Suppressor macrophage (primary cell): Measurements from ENCODE around the gene ATN1.

Source experiments
- DNase-seq, 4 experiments: peaks; one replicate each; pipeline ENCODE4 v3.0.0-alpha.2; 2020 to 2022

The ATN1 gene

DNA sequence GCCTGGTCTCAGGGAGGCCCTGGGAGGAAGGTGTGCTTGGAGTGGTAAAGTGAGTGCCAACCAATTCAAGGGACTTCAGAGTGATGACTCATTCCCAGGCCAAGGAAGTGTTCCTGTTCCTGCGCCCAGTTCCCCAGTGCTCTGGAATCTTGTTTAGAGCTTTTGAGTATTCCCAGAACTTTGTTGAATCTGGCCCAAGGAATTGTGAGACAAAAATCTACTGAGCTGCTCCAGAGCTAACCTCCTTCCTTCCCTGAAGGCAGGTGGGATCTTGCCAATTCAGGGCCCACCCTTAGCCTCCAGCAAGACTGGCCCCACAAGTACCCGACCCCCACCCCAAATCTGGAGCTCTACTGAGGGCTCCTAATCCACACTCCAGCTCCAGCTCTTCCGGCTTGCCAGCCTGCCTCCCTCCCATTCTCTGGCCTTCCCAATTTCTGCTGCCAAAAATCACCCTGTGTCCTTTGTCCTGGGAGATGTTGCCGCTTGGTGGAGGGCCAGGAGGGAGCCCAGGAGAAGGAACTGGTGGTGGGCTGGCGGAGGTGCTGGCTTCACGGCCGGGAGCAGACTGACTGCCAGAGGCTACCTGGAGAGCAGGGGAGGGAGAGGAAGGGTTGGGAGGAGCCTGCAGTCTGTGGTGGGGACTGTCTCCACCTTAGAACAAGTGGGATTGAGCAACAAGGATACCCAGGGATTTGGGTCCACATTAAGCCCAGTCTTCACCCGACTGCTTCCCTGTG is 2.0 kb upstream of the ATN1 start:
- no peak for DNase-seq

GRCh38 chr12:6928022-6928702 is 403 bp downstream of the ATN1 start:
- DNase-seq = peak in 2 of 4 experiments; percentile 40 to 47

- peak in 1 of 4 experiments; percentile 24 for DNase-seq
These were observed 1.1 kb downstream of the ATN1 start for GRCh38 chr12:6928703-6929407.

GRCh38 chr12:6929466-6930452 is 2.0 kb downstream of the ATN1 start:
- no peak for DNase-seq

DNA sequence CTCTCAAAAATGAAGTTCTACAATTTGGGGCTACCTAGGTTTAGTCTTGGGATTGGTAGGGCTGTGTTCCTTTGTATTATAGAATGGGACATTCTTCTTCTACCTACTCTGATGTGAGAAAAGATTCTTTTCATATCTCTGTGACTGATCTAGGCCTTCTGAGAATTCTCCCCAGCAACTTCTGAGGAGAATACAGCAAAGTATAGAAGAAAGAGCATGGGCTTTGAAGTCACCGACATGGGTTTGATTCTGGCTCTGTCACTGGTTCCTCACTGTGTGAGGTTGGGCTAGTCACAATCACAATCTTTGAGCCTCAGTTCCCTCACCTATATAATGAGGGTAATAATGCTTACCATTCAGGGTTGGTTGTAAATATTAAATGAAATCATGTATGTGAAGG is 5.0 kb downstream of the ATN1 start:
- DNase-seq = no peak

- DNase-seq = no peak
These were observed 6.4 kb downstream of the ATN1 start for GRCh38 chr12:6934110-6934509.

DNA sequence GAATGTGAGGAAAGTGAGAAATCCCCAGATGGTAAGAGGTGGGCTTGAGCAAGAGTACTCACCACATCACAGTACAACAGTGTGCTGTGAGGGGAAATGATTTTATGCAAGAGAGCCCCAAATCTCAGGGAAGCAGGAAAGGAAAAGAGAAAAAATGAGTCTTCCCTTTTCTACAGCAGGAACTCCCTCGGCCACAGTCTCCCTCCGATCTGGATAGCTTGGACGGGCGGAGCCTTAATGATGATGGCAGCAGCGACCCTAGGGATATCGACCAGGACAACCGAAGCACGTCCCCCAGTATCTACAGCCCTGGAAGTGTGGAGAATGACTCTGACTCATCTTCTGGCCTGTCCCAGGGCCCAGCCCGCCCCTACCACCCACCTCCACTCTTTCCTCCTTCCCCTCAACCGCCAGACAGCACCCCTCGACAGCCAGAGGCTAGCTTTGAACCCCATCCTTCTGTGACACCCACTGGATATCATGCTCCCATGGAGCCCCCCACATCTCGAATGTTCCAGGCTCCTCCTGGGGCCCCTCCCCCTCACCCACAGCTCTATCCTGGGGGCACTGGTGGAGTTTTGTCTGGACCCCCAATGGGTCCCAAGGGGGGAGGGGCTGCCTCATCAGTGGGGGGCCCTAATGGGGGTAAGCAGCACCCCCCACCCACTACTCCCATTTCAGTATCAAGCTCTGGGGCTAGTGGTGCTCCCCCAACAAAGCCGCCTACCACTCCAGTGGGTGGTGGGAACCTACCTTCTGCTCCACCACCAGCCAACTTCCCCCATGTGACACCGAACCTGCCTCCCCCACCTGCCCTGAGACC is 7.8 kb downstream of the ATN1 start:
- peak; percentile 61 to 81 (median 76) for DNase-seq

DNA sequence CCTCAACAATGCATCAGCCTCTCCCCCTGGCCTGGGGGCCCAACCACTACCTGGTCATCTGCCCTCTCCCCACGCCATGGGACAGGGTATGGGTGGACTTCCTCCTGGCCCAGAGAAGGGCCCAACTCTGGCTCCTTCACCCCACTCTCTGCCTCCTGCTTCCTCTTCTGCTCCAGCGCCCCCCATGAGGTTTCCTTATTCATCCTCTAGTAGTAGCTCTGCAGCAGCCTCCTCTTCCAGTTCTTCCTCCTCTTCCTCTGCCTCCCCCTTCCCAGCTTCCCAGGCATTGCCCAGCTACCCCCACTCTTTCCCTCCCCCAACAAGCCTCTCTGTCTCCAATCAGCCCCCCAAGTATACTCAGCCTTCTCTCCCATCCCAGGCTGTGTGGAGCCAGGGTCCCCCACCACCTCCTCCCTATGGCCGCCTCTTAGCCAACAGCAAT is 8.5 kb downstream of the ATN1 start:
- peak in 3 of 4 experiments; percentile 66 to 70 (median 67) for DNase-seq

DNA sequence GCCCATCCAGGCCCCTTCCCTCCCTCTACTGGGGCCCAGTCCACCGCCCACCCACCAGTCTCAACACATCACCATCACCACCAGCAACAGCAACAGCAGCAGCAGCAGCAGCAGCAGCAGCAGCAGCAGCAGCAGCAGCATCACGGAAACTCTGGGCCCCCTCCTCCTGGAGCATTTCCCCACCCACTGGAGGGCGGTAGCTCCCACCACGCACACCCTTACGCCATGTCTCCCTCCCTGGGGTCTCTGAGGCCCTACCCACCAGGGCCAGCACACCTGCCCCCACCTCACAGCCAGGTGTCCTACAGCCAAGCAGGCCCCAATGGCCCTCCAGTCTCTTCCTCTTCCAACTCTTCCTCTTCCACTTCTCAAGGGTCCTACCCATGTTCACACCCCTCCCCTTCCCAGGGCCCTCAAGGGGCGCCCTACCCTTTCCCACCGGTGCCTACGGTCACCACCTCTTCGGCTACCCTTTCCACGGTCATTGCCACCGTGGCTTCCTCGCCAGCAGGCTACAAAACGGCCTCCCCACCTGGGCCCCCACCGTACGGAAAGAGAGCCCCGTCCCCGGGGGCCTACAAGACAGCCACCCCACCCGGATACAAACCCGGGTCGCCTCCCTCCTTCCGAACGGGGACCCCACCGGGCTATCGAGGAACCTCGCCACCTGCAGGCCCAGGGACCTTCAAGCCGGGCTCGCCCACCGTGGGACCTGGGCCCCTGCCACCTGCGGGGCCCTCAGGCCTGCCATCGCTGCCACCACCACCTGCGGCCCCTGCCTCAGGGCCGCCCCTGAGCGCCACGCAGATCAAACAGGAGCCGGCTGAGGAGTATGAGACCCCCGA is 9.1 kb downstream of the ATN1 start:
- peak in 2 of 4 experiments; percentile 43 to 61 for DNase-seq

DNA sequence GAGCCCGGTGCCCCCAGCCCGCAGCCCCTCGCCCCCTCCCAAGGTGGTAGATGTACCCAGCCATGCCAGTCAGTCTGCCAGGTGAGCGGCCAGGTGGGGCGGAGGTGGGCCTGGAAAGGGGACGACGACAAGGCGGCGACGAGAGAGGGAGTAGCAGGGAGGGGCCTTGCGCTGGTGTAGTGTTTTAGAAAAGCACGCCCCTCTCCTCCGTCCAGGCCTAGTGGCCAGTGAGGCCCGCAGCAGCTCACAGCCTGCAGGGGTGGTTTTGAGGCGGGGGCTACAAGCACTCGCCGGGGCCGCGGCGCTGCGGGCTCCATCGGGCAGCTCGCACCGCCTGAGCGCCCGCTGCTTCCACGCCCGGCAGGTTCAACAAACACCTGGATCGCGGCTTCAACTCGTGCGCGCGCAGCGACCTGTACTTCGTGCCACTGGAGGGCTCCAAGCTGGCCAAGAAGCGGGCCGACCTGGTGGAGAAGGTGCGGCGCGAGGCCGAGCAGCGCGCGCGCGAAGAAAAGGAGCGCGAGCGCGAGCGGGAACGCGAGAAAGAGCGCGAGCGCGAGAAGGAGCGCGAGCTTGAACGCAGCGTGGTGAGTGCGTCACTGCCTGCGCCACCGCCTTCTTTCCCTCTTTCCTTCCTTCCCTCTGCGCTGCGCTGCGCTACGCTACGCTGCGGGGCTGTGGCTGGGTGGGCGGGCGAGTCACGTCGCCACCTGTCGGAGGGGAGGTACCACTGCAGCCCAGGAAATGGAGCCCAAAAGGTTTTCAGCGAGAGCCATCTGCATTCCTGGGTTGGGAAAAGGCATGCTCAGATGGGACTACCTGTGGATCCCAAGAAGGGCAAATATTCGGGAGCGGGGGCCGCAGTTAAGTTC is 10.0 kb downstream of the ATN1 start:
- peak; percentile 94 to 97 (median 96) for DNase-seq

GRCh38 chr12:6938353-6939190 is 10.8 kb downstream of the ATN1 start:
- DNase-seq = no peak

- DNase-seq = no peak
These were observed 11.4 kb downstream of the ATN1 start for GRCh38 chr12:6939191-6939540.

DNA sequence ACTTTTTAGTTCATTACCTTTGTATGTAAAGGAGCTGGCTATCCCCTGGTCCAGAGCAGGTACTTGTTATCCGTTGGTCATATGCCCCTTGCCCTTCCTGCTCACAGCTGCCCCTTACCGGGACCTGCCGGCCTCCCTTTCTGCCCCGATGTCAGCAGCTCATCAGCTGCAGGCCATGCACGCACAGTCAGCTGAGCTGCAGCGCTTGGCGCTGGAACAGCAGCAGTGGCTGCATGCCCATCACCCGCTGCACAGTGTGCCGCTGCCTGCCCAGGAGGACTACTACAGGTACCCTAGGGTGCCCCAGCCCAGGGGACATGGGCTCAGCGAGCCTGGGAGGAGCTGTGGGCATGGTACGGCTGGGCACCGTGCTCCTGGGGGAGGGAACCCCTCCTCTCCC is 13.5 kb downstream of the ATN1 start:
- no peak for DNase-seq

GRCh38 chr12:6941782-6942181 is 14.0 kb downstream of the ATN1 start:
- DNase-seq = no peak

- DNase-seq = no peak
These were observed 14.5 kb downstream of the ATN1 start for GRCh38 chr12:6942331-6942665.

GRCh38 chr12:6943389-6943721 is 15.6 kb downstream of the ATN1 start:
- DNase-seq = peak; percentile 81 to 91 (median 88)

GRCh38 chr12:6943722-6944380 is 16.1 kb downstream of the ATN1 start, which contains the start of the genes C12orf57 and RNU7-1:
Gene C12orf57 (plus strand): TSS chr12:6944022. CDS start chr12:6944122, 100 bp downstream.
Gene RNU7-1 (plus strand): TSS chr12:6943816.
- DNase-seq = peak; percentile 88 to 94 (median 88)
